Bronchial epithelial cell (primary cell): ENCODE data around the gene ACCSL. TPM values are rescaled to one million over a fixed set of nuclear protein-coding genes. Genes with fewer than 3 reads are reported as not detected.

Experiments used
- DNase-seq: peaks from one replicate; pipeline ENCODE4 v3.0.0-alpha.2; 2010; ENCODE audit warnings: low read depth
- FAIRE-seq: peaks from 2 replicates; lab custom pipeline; 2011; peaks lifted over from hg19 to GRCh38; lab: Jason Lieb, UNC
- H3K27me3 ChIP-seq: 2 replicates; pipeline ENCODE4 v1.5.1; 2011; ENCODE audit warnings: low read length; ENCODE audit not compliant: control insufficient read depth, insufficient read depth
- H3K36me3 ChIP-seq: 2 replicates; pipeline ENCODE4 v1.5.1; 2011; ENCODE audit warnings: low read length; ENCODE audit not compliant: control insufficient read depth, insufficient read depth
- H3K4me3 ChIP-seq: 2 replicates; pipeline ENCODE4 v1.5.1; 2011; ENCODE audit warnings: mild to moderate bottlenecking, low read depth, low read length, control low read depth
- CTCF ChIP-seq: IDR thresholded peaks from 2 replicates; pipeline ENCODE4 v1.5.1; 2011; ENCODE audit warnings: mild to moderate bottlenecking, moderate library complexity, low read length, control low read depth, inconsistent platforms; ENCODE audit not compliant: insufficient read depth, severe bottlenecking
- total RNA-seq: library from RNA; depleted of rRNA; stranded (reverse); fragments of >200 nt; gene quantifications from 2 replicates; pipeline ENCODE4 v1.2.1, GENCODE V29; 2014

The ACCSL gene
- total RNA-seq, 1 donor from 2014 or later: not detected

- FAIRE-seq (no peak), DNase-seq (no peak)
- no peak for TF ChIP-seq CTCF
- Histone ChIP-seq H3K27me3 (no peaks in the 10 kb centered on the region), H3K4me3 (no peak overlapping the region), H3K36me3 (no peaks in the 10 kb centered on the region)
These were observed 43.2 kb upstream of the ACCSL start for GRCh38 chr11:44004452-44005062.

GRCh38 chr11:44005063-44005701, 42.6 kb upstream of the ACCSL start:
- FAIRE-seq (no peak), DNase-seq (no peak)
- H3K4me3 ChIP-seq: no peak overlapping the region
- H3K36me3 ChIP-seq: no peaks in the 10 kb centered on the region
- no peak for TF ChIP-seq CTCF
- no peaks in the 10 kb centered on the region for H3K27me3 ChIP-seq

GRCh38 chr11:44005956-44006355, 41.8 kb upstream of the ACCSL start:
- TF ChIP-seq CTCF: no peak

GRCh38 chr11:44006917-44007361, 40.8 kb upstream of the ACCSL start:
- no peaks in the 10 kb centered on the region for H3K27me3 ChIP-seq
- H3K36me3 ChIP-seq: no peaks in the 10 kb centered on the region
- FAIRE-seq (no peak), DNase-seq (no peak)
- no peak overlapping the region for H3K4me3 ChIP-seq
- TF ChIP-seq CTCF: no peak

More at GRCh38 chr11:44005956-44006355, 41.8 kb upstream of the ACCSL start:
- Histone ChIP-seq H3K36me3 (no peaks in the 10 kb centered on the region), H3K4me3 (no peak overlapping the region), H3K27me3 (no peaks in the 10 kb centered on the region)
- DNase-seq (no peak), FAIRE-seq (no peak)

- DNase-seq: no peak
- H3K36me3 ChIP-seq: no peaks in the 10 kb centered on the region
- TF ChIP-seq CTCF: no peak
- no peak overlapping the region for H3K4me3 ChIP-seq
- no peaks in the 10 kb centered on the region for H3K27me3 ChIP-seq
- FAIRE-seq: no peak
These were observed 40.2 kb upstream of the ACCSL start for GRCh38 chr11:44007481-44008087.
